HEK293T (cell line): ENCODE measurements around the gene DEFB124.

Experiments used
- ARNT ChIP-seq: fragments of 450-650 bp; IDR thresholded peaks from 2 replicates; pipeline ENCODE4 v1.6.1; 2017; ENCODE audit warnings: mild to moderate bottlenecking
- BHLHE40 ChIP-seq: fragments of 450-650 bp; IDR thresholded peaks from 2 replicates; pipeline ENCODE4 v1.6.1; 2016; ENCODE audit warnings: mild to moderate bottlenecking, moderate library complexity, borderline replicate concordance
- CTBP1 ChIP-seq: fragments of 450-650 bp; IDR thresholded peaks from 2 replicates; pipeline ENCODE4 v1.6.1; 2016; ENCODE audit warnings: borderline replicate concordance
- ELF4 ChIP-seq: fragments of 450-650 bp; IDR thresholded peaks from 2 replicates; pipeline ENCODE4 v1.6.1; 2017; ENCODE audit warnings: antibody characterized with exemption
- FOXK2 ChIP-seq: fragments of 450-650 bp; IDR thresholded peaks from 2 replicates; pipeline ENCODE4 v1.6.1; 2016; ENCODE audit warnings: mild to moderate bottlenecking
- FOXM1 ChIP-seq: fragments of 450-650 bp; IDR thresholded peaks from 2 replicates; pipeline ENCODE4 v1.6.1; 2017; ENCODE audit warnings: mild to moderate bottlenecking, borderline replicate concordance
- HDGF ChIP-seq: fragments of 450-650 bp; IDR thresholded peaks from 2 replicates; pipeline ENCODE4 v1.6.1; 2017; ENCODE audit warnings: antibody characterized with exemption, borderline replicate concordance
- L3MBTL2 ChIP-seq: fragments of 450-650 bp; conservative IDR thresholded peaks from 2 replicates; pipeline ENCODE4 v1.6.1; 2016; ENCODE audit warnings: mild to moderate bottlenecking
- LEF1 ChIP-seq: fragments of 450-650 bp; IDR thresholded peaks from 2 replicates; pipeline ENCODE4 v1.6.1; 2017; ENCODE audit warnings: mild to moderate bottlenecking, borderline replicate concordance
- SP1 ChIP-seq: fragments of 450-650 bp; IDR thresholded peaks from 2 replicates; pipeline ENCODE4 v1.6.1; 2017
- TARDBP ChIP-seq: fragments of 450-650 bp; IDR thresholded peaks from 2 replicates; pipeline ENCODE4 v1.6.1; 2016

DNA sequence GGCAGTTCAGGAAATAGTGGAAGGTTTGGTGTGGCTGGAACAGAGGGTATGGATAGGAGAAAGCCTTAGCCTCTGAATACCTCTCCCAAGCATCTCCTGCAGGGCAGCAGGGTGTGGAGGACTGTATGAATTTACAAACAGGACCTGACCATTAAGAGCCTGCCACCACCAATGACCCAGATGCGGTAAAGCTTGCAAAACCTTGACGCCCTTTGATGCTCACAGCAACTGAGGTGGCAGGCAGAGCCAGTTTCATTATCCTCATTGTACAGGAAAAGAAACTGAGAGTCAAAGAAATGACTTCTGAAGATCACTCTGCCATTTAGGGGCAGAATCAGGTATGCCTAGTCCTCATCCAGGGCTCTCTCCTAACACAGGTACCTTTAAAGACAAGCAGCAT, 41.7 kb upstream of the DEFB124 start:
- no peak for TF ChIP-seq LEF1
- no peak for TF ChIP-seq TARDBP
- no peak for TF ChIP-seq BHLHE40
- TF ChIP-seq L3MBTL2 = no peak
- TF ChIP-seq ELF4 = no peak
- no peak for TF ChIP-seq ARNT
- TF ChIP-seq HDGF = no peak
- no peak for TF ChIP-seq FOXM1
- TF ChIP-seq SP1 = no peak
- no peak for TF ChIP-seq FOXK2
- no peak for TF ChIP-seq CTBP1
